ENCODE data around the gene SLC9A8. TPM values are rescaled to one million over a fixed set of nuclear protein-coding genes. Genes with fewer than 3 reads are reported as not detected.

SLC9A8 gene
- total and polyA plus RNA-seq, 9 of the 15 experiments (the other 6 are each of a cell fraction or from before 2014, with no cell fraction given): 0.56 to 9.7 (median 5.0) TPM

DNA sequence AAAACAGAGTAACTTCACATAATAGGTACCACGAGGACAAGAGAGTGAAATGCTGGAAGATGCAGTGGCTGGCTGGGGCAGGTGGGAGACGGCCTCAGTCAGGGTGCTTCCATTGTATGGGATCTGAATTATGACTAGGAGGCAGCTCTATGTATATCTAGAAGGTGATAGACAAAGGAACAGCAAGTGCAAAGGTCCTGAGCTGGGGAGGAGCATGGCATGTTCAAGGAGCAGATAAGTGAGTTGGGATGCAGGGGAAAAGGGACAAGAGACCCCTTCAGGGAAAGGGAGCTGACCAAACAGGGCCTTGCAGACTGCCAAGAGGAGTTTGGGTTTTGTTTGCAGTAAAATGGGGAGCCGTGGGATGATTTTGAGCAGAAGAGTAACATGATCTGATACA lies 8.3 kb upstream of the SLC9A8 start:
- TF ChIP-seq ZNF449 (CRISPR knock-in tag; IDR thresholded peaks at IDR 0.05) (no peak), ZNF707 (CRISPR knock-in tag; conservative IDR thresholded peaks at IDR 0.05) (no peak), MCM3 (IDR thresholded peaks at IDR 0.05) (no peak), DIDO1 (tag; IDR thresholded peaks at IDR 0.05; ENCODE audit: low read depth) (no peak), COPS2 (conservative IDR thresholded peaks at IDR 0.05) (no peak), STAG1 (CRISPR knock-in tag; IDR thresholded peaks at IDR 0.05; ENCODE audit: borderline replicate concordance) (no peak), TCF7 (IDR thresholded peaks at IDR 0.05; ENCODE audit: borderline replicate concordance) (no peak), TAF7 (tag; IDR thresholded peaks at IDR 0.05) (no peak), STAT5B (CRISPR knock-in tag; IDR thresholded peaks at IDR 0.05) (no peak), NELFE (IDR thresholded peaks at IDR 0.05; ENCODE audit: insufficient read depth, insufficient read length) (no peak), SAFB2 (IDR thresholded peaks at IDR 0.05; ENCODE audit: borderline replicate concordance, low read depth, low read length, severe bottlenecking) (no peak), HNRNPL (IDR thresholded peaks at IDR 0.05; ENCODE audit: low read depth, low read length) (no peak), MTA2 (IDR thresholded peaks at IDR 0.05; ENCODE audit: low read depth) (no peak), ZNF780A (CRISPR knock-in tag; IDR thresholded peaks at IDR 0.05) (no peak)
- TF ChIP-seq, protein P1, sequence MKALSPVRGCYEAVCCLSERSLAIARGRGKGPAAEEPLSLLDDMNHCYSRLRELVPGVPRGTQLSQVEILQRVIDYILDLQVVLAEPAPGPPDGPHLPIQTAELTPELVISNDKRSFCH (CRISPR knock-in tag; IDR thresholded peaks at IDR 0.05): no peak
- TF ChIP-seq, protein P1 (tag; IDR thresholded peaks at IDR 0.05): no peak
- TF ChIP-seq, protein P2, sequence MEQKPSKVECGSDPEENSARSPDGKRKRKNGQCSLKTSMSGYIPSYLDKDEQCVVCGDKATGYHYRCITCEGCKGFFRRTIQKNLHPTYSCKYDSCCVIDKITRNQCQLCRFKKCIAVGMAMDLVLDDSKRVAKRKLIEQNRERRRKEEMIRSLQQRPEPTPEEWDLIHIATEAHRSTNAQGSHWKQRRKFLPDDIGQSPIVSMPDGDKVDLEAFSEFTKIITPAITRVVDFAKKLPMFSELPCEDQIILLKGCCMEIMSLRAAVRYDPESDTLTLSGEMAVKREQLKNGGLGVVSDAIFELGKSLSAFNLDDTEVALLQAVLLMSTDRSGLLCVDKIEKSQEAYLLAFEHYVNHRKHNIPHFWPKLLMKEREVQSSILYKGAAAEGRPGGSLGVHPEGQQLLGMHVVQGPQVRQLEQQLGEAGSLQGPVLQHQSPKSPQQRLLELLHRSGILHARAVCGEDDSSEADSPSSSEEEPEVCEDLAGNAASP (IDR thresholded peaks at IDR 0.05): no peak
- TF ChIP-seq, protein P3, sequence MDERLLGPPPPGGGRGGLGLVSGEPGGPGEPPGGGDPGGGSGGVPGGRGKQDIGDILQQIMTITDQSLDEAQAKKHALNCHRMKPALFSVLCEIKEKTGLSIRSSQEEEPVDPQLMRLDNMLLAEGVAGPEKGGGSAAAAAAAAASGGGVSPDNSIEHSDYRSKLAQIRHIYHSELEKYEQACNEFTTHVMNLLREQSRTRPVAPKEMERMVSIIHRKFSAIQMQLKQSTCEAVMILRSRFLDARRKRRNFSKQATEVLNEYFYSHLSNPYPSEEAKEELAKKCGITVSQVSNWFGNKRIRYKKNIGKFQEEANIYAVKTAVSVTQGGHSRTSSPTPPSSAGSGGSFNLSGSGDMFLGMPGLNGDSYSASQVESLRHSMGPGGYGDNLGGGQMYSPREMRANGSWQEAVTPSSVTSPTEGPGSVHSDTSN (CRISPR knock-in tag; IDR thresholded peaks at IDR 0.05; ENCODE audit: low read depth): no peak
- TF ChIP-seq, protein P3 (tag; conservative IDR thresholded peaks at IDR 0.05; ENCODE audit: low read depth): no peak
- ATAC-seq (no peak), DNase-seq (ENCODE audit: extremely low read depth in 1 of 4, low spot score in 3 of 4) (no peak), FAIRE-seq (no peak)
- CTCF ChIA-PET (ENCODE audit: low intra/inter-chr PET ratio): no interaction called here
- BruUV-seq (replicated peaks): no TSS peak
- intact Hi-C loops (cut with micrococcal nuclease) (no loop called here), in situ Hi-C loops (cut with MboI) (no loop called here)
- Histone ChIP-seq H2AFZ (ENCODE audit: low read depth, low read length) (peak overlapping the region; percentile 90), H3K4me2 (ENCODE audit: insufficient read depth, low read length) (no peak overlapping the region), H3K9me3 (replicated peaks; ENCODE audit: control insufficient read depth, insufficient read depth, low read depth, low read length) (no peaks in the 10 kb centered on the region), H3K79me2 (ENCODE audit: control insufficient read depth, insufficient read depth, low read length) (no peaks in the 10 kb centered on the region), H3K27me3 (ENCODE audit: control insufficient read depth in 2 of 2, insufficient read depth in 2 of 2, low read length in 2 of 2) (no peaks in the 10 kb centered on the region), H3K27ac (ENCODE audit: extremely low read depth, low read depth, low read length) (no peak overlapping the region), H3K36me3 (ENCODE audit: control insufficient read depth, insufficient read depth, low read length) (no peaks in the 10 kb centered on the region), H3K4me3 (no peak overlapping the region), H4K20me1 (replicated peaks; ENCODE audit: control insufficient read depth, insufficient read depth, low read length) (no peaks in the 10 kb centered on the region), H3K9me1 (ENCODE audit: control insufficient read depth, insufficient read depth, low read length) (no peaks in the 10 kb centered on the region), H3K4me1 (replicated peaks in 1 of 2; ENCODE audit: control insufficient read depth in 2 of 2, insufficient read depth in 2 of 2, low read length in 2 of 2) (peaks cover 4 to 5% of the 10 kb centered on the region in 2 experiments; a peak in 1 of 5 replicates), H3K9ac (ENCODE audit: insufficient read depth in 1 of 2, low read depth in 2 of 2, low read length in 2 of 2) (no peak overlapping the region)
- 43% methylated on average over 3 of the region's 3 CpGs for WGBS (ENCODE audit: insufficient coverage, low coverage, missing lambda C conversion rate)
- POLR2A ChIA-PET: interaction anchor here (0.6 kb wide), 1 partner anchor 30 kb away, joined by 3 read pairs; no protein-coding TSS in a partner anchor

All from K562 (cell line).